Thyroid gland (tissue), 4 donors: ENCODE results near the gene MAP3K13.

Experiments used
- CTCF ChIP-seq, 6 experiments: fragments of 200-600 bp in 3 of 6; fragments of 450-650 bp in 3 of 6; sonication (generic) in 3 of 6; IDR thresholded peaks; one replicate each; pipeline ENCODE4 v1.5.1; 2016 to 2019; ENCODE audit warnings: antibody characterized with exemption in 6 of 6, mild to moderate bottlenecking in 2 of 6, inconsistent platforms in 1 of 6, moderate library complexity in 1 of 6
- POLR2A ChIP-seq, 2 donors: fragments of 450-650 bp; IDR thresholded peaks; one replicate each; pipeline ENCODE4 v1.6.1; 2017; ENCODE audit warnings: antibody characterized with exemption in 2 of 2, mild to moderate bottlenecking in 2 of 2, moderate library complexity in 1 of 2

GRCh38 chr3:185473290-185473815 lies 110.4 kb downstream of the MAP3K13 start:
- TF ChIP-seq POLR2A (IDR thresholded peaks at IDR 0.05) (no peak), CTCF (IDR thresholded peaks at IDR 0.05) (no peak)
